Fibroblast of skin of back (primary cell): Measurements from ENCODE around the gene CMTM3.
"Not testable (repeated sequence)": the region's sequence is repeated elsewhere in the genome, so short reads cannot be mapped to it uniquely, and the experiment has no call there.

Source experiments
- DNase-seq: peaks from one replicate; pipeline ENCODE4 v3.0.0-alpha.2; 2013

Gene CMTM3

DNA sequence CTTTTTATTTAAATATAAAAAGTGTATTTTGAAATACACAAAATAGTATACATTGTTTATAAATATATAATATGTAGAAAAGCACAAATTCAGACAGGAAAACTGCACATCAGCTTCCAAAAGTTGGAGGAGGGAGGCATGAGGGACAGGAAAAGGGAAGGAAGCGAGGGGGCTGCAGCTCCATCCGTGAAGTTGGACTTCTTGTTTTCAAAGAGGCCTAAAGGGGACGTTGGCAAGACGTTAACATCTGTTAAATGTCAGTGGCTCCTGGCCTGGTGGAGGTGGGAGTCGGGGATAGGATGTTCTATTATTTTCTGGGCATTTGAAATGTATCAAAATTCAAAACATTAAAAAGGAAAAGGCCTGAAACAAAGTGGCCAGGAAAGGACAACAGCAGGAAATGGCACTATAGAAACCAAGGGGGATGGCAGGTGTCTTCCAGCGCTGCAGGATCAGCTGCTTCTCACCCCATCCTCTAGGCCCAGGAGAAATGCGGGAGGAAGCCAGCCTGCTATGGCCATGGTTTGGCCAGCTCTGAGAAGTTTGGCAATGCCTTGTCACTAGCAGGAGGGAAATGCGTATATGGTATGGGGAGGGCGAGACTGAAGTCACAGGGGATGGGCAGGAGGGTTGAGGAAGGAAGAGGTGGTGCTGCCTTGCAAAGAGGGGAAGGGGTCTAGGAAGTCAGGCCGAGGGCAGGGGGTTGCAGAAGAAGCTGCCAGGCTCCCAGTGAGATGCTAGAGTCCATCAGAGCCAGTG, 18.8 kb upstream of the CMTM3 start:
- no peak for DNase-seq

DNA sequence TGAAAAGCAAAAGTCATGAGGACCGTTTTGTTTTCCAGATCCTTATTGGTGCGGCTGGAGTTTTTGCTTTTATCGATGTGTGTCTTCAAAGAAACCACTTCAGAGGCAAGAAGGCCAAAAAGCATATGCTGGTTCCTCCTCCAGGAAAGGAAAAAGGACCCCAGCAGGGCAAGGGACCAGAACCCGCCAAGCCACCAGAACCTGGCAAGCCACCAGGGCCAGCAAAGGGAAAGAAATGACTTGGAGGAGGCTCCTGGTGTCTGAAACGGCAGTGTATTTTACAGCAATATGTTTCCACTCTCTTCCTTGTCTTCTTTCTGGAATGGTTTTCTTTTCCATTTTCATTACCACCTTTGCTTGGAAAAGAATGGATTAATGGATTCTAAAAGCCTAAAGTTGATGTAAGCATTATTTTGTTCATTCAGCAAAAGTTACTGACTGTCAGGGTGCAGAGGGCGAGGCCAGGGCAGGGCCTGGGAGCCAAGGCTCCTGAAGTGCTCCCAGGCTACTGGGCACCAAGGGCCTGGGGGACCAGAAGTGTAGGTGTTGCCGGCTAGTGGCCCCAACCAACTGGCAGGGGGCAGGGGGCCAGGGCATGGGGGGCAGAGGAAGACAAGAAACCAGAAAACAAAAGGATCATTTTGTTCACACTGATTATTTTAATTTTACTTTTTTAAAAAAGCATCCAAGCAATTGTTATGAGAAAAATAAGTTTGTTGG, 16.5 kb upstream of the CMTM3 start:
- DNase-seq = no peak

DNA sequence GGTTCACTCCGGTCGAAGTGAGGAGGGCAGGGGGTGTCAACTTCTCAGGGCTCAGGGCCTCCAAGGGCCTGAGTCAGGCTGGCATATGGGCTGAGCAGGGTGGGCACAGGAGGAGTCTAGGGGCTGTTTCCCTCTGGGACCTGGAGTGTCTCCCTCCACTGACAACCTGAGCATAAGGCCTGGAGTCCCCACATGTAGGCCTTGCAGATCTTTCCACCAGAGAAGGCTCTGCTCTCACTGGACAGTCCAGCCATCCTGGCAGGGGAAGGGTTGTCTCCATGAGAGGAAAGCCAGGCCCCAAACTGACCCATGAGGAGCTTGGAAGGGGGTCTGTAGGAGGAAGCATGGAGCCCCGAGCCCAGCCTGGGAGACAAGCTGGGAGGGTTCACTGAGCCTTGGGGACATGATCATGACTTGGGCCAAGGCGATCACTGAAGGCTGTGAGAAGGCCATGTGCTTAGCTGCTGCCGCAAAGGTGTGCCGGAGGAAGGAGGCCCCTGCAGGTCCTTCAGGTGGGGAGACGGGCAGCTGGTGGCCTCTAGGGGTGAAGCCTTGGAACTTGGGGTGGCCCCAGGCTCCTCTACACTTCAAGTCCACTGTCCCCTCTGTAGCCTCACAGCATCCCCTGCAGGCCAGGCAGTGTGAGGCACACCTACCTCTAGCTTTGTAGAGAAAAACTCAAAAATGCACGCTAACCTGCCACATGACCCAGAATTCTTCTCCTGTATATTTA, 15.4 kb upstream of the CMTM3 start:
- no peak for DNase-seq

DNA sequence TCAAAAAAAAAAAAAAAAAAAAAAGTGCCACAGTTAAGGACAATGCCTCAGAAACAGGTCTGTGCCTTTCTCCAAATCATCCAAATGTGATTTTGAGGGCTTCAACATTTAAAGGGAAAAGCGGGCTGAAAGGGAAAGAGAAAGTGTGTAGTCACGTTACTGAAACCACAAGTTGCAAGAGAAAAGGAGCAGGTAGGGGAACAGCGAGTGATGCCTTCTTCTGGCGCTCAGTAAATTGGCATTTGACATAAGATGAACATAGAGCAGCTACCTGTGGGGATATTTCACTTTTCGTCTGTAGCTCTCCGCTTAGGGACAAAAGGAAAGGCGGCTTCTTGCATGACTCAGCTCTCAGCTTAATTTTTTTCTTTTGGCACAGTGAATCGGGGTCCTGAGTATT, 14.2 kb upstream of the CMTM3 start:
- no peak for DNase-seq

DNA sequence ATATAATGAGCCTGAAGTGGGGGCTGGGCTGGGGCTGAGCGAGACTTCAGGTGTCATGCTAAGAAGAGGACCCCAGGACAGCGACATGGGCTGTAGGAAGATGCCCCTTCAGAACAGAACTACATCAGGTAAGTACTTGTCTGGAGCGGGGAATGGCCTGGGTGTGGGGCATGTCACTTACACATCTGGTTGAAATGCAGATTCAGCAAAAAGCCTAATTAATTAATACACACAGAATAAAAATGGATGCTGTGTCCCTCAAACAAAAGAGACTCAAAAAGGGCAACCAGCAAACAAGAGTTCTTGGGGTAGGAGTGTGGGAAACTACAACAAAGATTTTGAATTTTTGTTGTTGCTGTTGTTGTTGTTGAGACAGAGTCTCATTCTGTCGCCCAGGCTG, 13.5 kb upstream of the CMTM3 start:
- DNase-seq = no peak

DNA sequence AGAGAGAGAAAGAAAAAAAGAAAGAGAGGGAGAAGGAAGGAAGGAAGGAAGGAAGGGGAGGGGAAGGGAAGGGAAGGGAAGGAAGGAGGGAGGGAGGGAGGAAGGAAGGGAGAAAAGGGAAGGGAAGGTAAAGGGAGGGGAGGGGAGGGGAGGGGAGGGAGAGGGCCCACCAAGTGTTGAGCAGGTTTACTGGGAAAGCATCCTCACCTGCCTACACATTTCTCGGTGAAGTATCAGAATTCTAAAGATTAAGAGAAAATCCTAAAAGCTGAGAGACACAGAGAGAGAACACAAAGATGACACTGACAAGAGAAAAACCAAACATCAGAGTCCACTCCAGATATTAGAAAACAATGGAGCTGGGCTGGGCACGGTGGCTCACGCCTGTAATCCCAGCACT, 12.3 kb upstream of the CMTM3 start:
- DNase-seq = no peak

DNA sequence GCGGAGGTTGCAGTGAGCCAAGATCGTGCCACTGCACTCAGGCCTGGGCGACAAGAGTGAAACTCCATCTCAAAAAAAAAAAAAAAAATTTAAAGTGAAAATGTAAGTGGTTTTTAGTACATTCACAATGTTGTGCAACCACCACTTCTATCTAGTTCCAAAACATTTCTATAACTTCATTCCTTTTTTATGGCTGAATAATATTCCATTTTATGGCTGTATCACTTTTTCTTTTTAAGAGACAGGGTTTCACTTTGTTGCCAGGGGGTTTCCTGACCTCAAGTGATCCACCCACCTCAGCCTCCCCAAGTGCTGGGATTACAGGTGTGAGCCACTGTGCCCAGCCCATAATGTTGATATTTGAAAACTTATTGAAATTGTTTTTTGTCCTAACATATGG, 11.7 kb upstream of the CMTM3 start:
- no peak for DNase-seq

DNA sequence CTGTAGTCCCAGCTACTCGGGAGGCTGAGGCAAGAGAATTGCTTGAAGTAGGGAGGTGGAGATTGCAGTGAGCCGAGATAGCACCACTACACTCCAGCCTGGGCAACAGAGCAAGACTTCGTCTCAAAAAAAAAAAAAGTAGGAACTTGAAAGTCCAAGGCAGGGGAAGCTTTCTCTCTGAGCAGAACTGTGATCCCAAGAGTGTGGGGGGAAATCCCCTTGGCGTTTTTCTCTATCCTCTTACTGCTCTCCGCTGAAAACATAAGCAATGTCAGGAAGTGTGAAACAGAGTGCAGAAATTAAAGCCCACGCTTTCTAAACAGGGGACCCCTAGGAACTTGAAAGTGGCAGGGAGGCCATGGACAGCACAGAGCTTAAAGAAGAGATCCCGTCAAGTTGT, 9.8 kb upstream of the CMTM3 start:
- DNase-seq = no peak

DNA sequence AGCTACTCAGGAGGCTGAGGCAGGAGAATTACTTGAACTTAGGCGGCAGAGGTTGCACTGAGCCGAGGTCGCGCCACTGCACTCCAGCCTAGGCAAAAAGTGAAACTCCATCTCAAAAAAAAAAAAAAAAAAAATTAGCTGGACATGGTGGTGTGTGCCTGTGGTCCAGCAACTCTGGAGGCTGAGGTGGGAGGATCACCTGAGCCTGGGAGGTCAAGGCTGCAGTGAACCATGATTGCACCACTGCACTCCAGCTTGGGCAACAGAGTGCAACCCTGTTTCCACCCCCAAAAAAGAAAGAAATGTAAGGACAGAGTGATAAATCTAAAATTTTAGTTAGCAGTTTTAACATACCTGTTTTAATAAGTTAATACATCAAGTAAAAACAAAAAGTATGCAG, 7.9 kb upstream of the CMTM3 start:
- not testable (repeated sequence) for DNase-seq

DNA sequence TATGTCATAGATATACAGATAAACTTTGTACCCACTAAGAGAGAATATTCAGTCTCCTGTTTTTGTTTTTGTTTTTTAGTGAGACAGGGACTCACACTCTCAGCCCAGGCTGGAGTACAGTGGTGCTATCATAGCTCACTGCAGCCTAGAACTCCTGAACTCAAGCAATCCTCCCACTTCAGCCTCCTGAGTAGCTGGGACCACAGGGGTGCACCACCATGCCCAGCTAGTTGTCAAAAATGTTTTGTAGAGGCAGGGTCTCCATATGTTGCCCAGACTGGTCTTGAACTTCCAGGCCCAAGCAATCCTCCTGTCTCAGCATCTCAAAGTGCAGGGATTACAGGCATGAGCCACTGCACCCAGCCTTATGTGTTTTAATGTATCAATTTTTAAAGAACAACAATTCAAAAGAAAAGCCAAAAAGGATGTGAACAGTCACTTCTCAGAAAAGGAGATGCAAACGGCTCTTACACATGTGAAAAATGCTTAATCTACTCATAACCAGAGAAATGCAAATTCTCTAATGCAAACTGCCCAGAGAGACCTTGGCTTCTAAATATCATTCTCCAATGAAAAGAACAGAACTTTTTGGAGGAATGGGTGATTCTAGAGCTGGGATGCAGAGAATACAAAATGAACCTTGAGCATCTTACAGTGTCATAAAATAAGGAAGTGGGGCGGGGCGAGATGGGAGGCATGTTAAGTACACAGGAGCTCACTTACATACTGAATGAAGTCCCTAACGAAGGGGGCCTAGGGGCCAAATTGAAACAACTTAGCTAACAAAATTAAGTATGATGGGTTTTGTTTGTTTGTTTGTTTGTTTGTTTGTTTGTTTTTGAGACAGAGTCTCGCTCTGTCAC, 7.3 kb upstream of the CMTM3 start:
- no peak for DNase-seq

DNA sequence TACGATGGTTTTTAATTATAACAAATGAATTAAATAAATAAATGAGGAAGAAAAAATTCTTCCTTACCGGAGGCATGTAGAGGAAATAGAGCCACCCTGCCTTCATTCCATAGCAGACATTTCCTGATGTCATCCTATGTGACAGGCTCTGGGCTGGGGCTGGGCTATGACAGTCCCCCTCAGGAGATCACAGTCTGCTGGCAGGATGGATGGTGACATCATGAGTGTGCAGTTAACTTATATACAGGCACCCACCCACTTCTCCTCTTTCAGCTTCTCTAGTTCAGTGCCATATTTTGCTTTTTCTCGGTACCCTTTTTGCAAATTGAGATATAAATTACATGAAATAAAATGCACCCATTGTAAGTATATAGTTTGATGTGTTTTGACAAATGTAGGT, 6.4 kb upstream of the CMTM3 start:
- DNase-seq = peak; percentile 42

DNA sequence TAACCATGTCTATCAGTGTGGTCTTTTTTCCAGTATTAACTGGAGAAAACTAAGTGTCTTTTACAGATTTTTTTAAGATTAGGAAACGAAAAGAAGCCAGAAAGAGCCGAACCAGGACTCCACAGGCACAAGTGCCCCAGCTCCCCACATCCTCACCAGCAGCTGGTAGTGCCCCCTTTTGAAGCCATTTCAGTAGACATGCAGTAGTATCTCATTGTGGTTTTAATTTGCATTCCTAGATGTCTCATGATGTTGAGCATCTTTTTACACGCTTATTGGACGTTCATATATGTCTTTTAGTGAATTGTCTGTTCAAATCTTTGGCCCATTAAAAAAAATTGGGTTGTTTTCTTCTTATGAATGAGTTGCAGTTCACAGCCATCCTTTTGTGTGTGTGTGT, 4.8 kb upstream of the CMTM3 start:
- no peak for DNase-seq

DNA sequence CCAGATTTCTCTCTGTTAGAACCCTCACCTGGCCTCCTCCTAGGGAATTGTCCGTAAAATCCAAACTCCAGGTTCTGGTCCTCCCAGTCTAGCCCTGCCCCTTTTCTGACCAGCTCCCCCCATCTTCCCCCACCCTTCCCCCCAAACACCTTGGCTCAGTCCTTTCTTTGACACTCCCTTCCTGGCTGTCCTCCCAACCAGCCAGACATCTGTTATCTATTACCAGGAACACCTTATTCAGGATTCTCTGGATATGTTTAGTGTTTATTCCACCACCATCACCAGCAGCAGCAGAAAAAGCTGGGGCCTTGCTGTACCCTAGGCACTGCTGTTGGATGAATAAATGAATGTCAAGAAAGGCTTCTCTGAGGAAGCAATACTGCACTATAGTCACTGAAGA, 4.0 kb upstream of the CMTM3 start:
- DNase-seq = no peak

DNA sequence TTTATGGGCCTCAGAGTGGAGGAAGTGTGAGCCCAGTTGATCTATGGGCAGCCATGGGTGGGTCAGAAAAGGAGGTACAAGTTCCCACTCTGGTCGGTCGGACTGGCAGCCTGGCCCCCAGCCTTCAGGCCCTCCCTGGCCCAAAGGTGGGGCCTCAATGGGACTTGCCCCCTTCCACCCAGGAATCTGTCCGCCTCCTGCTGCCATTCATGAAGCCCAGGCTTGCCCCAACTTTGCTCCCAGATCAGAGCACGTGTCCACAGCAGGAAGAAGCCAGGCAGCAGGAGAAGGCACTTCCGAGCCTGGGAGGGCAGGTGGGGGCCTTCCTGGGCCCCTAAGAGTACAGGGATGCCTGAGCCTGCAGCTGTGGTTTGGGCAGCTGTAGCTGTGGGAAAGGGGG, 3.0 kb upstream of the CMTM3 start:
- no peak for DNase-seq

DNA sequence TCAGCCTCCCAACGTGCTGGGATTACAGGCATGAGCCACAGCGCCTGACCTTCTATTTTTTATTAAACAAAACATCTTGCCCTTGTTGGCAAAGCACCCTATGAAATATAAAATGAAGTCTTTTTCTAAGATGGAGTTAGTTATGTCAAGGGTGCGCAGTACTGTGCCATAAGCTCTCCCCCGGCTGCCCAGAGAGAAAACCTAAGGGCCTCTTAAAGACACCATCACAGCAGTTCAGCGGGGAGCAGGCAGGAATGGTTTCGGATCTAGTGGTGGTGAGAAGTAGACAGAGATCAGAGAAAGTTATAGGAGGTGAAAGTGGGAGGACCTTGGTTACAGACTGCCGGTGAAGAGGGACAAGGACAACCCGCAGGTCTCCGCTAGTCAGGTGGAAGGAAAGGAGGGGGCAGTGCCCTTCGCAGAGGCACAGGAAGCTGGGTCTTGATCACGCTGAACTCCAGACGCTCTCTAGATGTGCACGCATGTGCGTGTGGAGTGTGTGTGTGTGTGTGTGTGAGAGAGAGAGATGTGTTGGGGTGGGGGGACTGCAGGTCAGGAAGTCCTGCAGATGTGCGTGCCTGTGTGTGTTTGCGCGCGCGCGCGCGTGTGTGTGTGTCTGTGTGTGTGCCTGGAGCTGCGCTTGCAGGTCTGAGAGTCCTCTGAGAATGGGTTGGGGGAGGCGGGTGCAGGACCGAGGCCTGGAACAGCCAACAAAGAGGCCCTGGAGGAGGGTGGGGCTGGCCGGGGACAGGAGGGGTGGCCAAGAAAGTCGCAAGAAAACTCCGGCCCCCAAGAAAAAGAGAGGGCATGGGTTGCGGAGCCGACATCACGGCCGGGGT, 748 bp upstream of the CMTM3 start:
- peak; percentile 65 for DNase-seq

DNA sequence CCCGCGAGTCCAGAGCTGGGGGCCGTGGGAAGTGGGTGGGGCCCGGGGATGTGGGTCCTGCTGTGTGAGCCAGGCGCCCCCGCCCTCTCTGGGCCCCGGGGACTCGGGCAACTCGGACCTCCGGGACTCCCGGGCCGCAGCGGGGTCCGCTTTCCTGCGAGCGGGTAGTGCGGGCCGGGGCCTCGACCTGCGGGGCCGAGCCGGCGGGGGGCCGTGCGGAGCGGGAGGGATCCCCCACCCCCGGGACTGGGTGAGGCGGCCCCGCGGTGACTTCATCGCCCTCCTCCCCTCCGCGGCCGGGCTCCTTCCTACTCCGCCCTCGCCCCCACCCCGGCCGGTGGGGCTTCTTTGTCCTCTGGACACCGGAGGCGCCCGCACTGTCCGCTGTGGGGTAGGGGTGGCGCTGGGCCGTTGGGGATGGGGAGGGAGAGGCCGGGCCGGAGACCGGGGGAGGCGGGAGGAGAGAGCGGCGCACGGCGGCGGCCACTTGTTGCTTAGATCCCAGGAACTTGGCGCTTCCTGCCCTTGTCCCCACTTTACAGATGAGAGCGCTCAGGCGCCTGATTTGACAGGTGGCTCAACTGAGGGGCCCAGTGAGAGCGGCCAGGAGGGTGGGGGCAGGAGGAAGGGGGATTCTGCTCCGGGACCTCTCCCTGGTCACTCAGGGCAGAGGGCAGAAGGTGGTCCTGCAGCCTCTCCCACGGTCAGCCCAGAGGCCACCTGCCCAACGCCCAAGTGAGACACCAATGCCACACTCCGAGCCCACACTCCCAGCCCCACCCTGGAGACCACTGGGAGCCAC, 874 bp downstream of the CMTM3 start:
- peak; percentile 58 for DNase-seq

DNA sequence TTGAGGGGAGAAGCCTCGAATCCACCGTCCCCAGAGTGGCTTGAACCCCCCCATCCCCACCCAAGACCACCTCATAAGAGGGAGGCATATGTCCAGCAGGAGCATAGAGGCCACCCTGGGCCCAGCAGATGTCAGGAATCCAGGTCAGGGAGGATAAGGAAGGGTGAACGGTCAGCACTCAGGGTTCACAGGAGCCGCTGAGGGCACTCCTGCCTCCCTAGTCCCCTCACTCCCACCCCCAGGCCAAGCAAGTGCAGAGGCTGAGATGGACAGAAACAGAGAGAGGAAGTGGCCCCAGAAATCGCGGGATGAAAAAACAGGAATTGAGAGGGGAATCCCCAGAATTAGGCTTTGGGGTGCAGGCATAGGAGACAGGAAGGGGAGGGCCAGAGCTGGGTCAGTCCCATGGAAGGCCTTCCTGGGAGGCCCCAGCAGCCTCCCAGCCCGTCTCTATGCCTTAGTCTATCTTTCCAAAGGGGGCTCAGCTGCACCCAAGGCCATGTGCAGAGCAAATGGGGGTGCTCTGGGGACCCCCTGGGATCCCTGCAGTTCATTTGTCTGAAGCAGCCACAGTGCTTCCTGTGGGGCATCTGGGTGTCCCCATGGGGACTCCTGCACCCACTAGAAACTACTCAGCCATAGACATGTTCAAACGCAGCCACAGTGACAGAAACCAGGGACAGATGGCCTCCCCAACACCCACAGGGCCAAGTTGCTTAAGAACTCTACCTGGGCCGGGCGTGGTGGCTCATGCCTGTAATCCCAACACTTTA, 1.7 kb downstream of the CMTM3 start:
- DNase-seq = no peak

DNA sequence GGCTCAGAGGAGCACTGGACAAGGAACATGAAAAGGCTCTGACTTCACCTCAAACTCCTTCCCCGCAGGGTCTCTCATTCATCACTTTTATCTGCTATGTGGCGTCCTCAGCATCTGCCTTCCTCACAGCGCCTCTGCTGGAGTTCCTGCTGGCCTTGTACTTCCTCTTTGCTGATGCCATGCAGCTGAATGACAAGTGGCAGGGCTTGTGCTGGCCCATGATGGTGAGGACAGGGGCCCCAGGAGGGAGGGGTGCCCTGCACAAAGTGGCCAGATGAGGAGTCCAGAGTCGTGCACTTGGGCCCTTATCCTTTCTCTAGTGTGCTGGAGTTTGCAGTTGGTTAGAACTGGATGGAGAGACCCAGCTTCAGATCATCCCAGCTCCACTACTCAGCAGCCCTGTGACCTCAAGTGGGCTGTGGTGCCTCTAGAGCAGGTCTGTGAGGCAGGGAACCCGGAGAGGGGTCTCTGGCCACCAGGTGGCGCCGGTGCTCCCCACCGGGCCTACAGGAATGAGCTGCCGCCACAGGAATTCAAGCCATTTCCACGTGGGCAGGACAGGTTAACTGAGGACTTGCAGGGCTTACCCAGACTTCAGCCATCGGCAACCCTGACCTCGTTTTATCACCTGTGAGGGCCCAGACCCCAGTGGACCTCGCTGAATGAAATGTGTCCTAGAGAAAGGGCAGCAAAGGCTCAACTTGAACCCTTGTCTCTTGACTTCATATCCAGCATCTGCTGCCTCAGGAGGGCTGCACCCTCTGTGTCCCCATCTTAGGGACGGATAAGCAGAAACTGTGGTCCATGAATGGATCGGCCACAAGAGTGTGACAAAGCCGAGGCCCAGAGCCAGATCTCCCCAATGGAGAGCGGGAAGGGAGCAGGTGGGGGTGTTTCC, 4.0 kb downstream of the CMTM3 start:
- peak; percentile 84 for DNase-seq

DNA sequence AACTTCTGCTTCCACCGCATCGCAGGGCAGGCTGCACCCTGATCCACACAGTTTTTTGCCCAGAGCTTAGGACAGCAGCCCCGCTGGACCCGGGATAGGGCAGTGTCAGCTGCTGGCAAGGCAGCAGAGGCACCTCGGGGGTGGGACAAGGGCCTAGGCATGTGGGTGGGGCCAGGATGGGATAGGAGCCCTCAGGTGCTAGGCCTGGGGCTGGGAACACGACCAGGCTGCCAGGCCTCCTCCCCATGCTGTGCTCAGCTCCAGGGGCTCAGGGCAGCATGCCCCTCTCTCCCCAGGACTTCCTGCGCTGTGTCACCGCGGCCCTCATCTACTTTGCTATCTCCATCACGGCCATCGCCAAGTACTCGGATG, 4.6 kb downstream of the CMTM3 start:
- DNase-seq = no peak
